Measurements from ENCODE around the gene GIMAP8.

The GIMAP8 gene

DNA sequence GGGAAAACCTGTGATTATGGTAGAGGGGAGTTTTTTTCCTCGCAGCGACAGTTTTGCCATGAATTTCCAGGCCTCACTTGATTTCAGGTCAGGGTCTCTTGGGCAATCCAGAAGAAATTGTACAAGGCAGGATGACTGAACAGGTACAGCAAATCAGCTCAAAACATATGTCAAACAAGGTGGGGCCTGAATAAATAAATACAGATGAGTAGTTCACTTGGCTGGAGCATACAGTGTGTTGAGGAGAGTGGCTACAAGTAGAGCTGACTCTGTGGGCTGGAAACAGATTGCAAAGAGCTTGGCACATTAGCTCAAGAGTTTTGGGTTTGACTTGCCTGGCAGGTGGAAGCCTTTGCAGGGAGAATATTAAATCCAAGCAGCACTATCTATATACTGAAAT, 15.0 kb downstream of the GIMAP8 start:
- peaks cover 3% of the 10 kb centered on the region; the same call in 1 of the 2 replicates for H3K9me3 ChIP-seq (ENCODE audit: low read length)
- H3K36me3 ChIP-seq (ENCODE audit: insufficient read depth, low read length), result no peaks in the 10 kb centered on the region
- no peak overlapping the region for H3K4me3 ChIP-seq (ENCODE audit: low read depth, low read length, poor library complexity, severe bottlenecking)
- no peaks in the 10 kb centered on the region for H3K79me2 ChIP-seq (ENCODE audit: insufficient read depth, low read length)
- TF ChIP-seq EZH2 (IDR thresholded peaks at IDR 0.05; ENCODE audit: borderline replicate concordance, low read length), result no peak
- TF ChIP-seq, protein P1, sequence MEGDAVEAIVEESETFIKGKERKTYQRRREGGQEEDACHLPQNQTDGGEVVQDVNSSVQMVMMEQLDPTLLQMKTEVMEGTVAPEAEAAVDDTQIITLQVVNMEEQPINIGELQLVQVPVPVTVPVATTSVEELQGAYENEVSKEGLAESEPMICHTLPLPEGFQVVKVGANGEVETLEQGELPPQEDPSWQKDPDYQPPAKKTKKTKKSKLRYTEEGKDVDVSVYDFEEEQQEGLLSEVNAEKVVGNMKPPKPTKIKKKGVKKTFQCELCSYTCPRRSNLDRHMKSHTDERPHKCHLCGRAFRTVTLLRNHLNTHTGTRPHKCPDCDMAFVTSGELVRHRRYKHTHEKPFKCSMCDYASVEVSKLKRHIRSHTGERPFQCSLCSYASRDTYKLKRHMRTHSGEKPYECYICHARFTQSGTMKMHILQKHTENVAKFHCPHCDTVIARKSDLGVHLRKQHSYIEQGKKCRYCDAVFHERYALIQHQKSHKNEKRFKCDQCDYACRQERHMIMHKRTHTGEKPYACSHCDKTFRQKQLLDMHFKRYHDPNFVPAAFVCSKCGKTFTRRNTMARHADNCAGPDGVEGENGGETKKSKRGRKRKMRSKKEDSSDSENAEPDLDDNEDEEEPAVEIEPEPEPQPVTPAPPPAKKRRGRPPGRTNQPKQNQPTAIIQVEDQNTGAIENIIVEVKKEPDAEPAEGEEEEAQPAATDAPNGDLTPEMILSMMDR (IDR thresholded peaks at IDR 0.05; ENCODE audit: low read length), result no peak
- H3K4me2 ChIP-seq (ENCODE audit: low read length), result no peak overlapping the region
- no peaks in the 10 kb centered on the region for H3K27me3 ChIP-seq (ENCODE audit: insufficient read depth, low read length)
- H3K4me1 ChIP-seq (ENCODE audit: insufficient read depth, low read length, severe bottlenecking), result no peaks in the 10 kb centered on the region
- H3K9me2 ChIP-seq (ENCODE audit: low read depth, low read length), result no peaks in the 10 kb centered on the region
- H3K9ac ChIP-seq (ENCODE audit: low read length), result no peak overlapping the region
- no peaks in the 10 kb centered on the region for H3F3A ChIP-seq (ENCODE audit: insufficient read depth, low read length)
- no peak overlapping the region for H3K27ac ChIP-seq (ENCODE audit: low read depth, low read length, poor library complexity, severe bottlenecking)
- no peaks in the 10 kb centered on the region for H4K20me1 ChIP-seq (ENCODE audit: insufficient read depth, low read length)
- no peak overlapping the region for H2AFZ ChIP-seq (ENCODE audit: low read length)

DNA sequence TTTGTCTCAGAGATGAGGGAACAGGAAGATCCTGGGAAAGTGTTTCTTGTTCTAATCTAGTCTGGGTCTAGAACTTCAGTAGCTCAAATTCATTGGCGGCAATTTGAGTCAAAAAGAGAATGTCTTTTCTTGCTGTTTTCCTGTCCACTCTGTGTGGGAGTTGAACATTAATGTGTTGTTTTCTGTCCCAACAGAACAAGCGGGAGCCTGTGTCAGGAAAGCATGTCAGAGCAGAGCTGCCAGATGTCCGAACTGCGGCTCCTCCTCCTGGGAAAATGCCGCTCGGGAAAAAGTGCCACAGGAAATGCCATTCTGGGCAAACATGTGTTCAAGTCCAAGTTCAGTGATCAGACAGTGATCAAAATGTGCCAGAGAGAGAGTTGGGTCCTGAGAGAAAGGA, 16.0 kb downstream of the GIMAP8 start:
- Histone ChIP-seq H3K27me3 (ENCODE audit: insufficient read depth, low read length) (no peaks in the 10 kb centered on the region), H3K36me3 (ENCODE audit: insufficient read depth, low read length) (no peaks in the 10 kb centered on the region), H4K20me1 (ENCODE audit: insufficient read depth, low read length) (no peaks in the 10 kb centered on the region), H3K4me1 (ENCODE audit: insufficient read depth, low read length, severe bottlenecking) (no peaks in the 10 kb centered on the region), H3K9ac (ENCODE audit: low read length) (no peak overlapping the region), H3K4me3 (ENCODE audit: low read depth, low read length, poor library complexity, severe bottlenecking) (no peak overlapping the region), H3K4me2 (ENCODE audit: low read length) (no peak overlapping the region), H3K27ac (ENCODE audit: low read depth, low read length, poor library complexity, severe bottlenecking) (no peak overlapping the region), H2AFZ (ENCODE audit: low read length) (no peak overlapping the region), H3K79me2 (ENCODE audit: insufficient read depth, low read length) (no peaks in the 10 kb centered on the region), H3F3A (ENCODE audit: insufficient read depth, low read length) (no peaks in the 10 kb centered on the region), H3K9me3 (ENCODE audit: low read length) (peaks cover 3% of the 10 kb centered on the region; the same call in 1 of the 2 replicates), H3K9me2 (ENCODE audit: low read depth, low read length) (no peaks in the 10 kb centered on the region)
- no peak for TF ChIP-seq EZH2 (IDR thresholded peaks at IDR 0.05; ENCODE audit: borderline replicate concordance, low read length)
- TF ChIP-seq, protein P1 (IDR thresholded peaks at IDR 0.05; ENCODE audit: low read length), result no peak

DNA sequence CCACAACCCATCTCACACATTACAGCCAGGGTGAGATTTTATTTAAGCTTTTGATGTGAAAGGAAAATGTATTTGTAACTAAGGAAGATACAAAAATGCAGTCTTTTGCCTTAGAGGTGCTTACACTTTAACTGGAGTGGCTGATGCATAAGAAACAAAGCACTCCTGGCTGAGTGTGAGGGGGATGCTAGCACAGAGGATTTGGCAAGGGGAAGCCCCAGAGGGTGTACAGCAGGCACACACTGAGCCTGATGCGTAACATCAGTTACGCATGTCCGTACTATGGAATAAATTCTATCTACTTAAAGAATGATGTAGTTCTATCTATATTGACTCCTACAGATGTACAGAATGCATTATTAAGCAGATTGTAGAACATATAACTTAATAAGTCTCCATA, 17.8 kb downstream of the GIMAP8 start:
- peaks cover 4% of the 10 kb centered on the region; the same call in 1 of the 2 replicates for H3K27me3 ChIP-seq (ENCODE audit: insufficient read depth, low read length)
- H3K4me2 ChIP-seq (ENCODE audit: low read length), result no peak overlapping the region
- no peak overlapping the region for H3K9ac ChIP-seq (ENCODE audit: low read length)
- no peaks in the 10 kb centered on the region for H3K4me1 ChIP-seq (ENCODE audit: insufficient read depth, low read length, severe bottlenecking)
- TF ChIP-seq, protein P1 (IDR thresholded peaks at IDR 0.05; ENCODE audit: low read length), result no peak
- no peaks in the 10 kb centered on the region for H3F3A ChIP-seq (ENCODE audit: insufficient read depth, low read length)
- H2AFZ ChIP-seq (ENCODE audit: low read length), result no peak overlapping the region
- H3K9me3 ChIP-seq (ENCODE audit: low read length), result no peaks in the 10 kb centered on the region
- H4K20me1 ChIP-seq (ENCODE audit: insufficient read depth, low read length), result no peaks in the 10 kb centered on the region
- no peaks in the 10 kb centered on the region for H3K9me2 ChIP-seq (ENCODE audit: low read depth, low read length)
- H3K36me3 ChIP-seq (ENCODE audit: insufficient read depth, low read length), result no peaks in the 10 kb centered on the region
- H3K4me3 ChIP-seq (ENCODE audit: low read depth, low read length, poor library complexity, severe bottlenecking), result no peak overlapping the region
- H3K27ac ChIP-seq (ENCODE audit: low read depth, low read length, poor library complexity, severe bottlenecking), result no peak overlapping the region
- no peaks in the 10 kb centered on the region for H3K79me2 ChIP-seq (ENCODE audit: insufficient read depth, low read length)

Measured in OCI-LY1 (cell line).